HG03039 (cell line): Measurements from ENCODE around the gene PCSK5.

ENCODE experiments used
- ATAC-seq: cut with Tn5 transposase; IDR thresholded peaks from one replicate; pipeline ENCODE4 v1.9.1; 2021; ENCODE audit warnings: mild to moderate bottlenecking, moderate library complexity; ENCODE audit not compliant: unreplicated experiment

Gene PCSK5

DNA sequence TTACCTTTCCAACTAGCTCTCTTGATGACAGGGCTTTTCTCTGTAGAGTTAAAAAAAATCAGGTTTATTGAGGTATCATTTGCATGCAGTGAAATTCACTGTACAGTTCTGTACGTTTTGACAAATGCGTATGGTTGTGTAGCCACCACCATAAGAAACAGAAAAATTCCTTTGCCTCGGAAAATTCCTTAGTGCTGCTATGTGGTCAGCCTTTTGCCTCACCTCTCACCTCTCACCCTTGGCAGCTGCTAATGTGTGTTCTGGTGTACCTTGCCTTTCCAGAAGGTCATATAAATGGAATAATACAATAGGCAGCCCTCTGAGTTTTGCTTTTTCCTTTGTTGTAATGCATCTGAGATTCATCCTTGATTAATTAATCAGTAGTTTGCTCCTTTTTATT is 28.4 kb downstream of the PCSK5 start:
- no peak for ATAC-seq

DNA sequence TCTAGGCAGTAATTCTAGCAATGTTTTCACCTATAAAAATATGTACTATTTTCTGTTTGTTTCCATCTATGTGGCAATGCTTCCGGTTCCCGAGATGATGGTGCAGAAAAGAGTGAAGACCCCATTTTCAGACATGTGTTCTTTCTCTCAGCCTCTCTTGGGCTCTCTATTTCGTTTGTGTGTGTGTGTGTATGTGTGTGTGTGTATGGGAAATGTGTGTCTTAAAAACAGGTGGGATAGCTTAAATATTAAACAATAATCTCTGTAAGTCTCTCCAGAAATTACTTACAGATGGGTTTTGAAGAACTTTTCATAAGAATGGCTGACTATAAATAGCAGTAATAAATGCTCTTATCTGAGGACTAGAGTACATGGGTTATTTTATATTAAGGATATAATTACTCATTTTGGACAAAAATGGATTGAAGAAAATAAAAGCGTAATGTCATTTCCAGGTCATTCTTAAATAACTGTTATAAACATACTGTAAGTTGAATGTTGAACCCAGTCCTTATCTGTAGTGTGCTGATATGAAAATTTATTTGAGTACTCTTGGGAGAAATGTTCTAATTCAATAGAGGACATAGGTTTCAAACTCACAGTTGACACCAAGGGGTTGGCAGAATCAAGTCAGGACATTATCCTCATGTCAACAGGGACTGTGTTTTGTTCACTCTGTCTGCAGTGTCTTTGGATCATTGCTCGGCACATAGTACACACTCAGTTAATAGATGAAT is 31.1 kb downstream of the PCSK5 start:
- ATAC-seq, result no peak

DNA sequence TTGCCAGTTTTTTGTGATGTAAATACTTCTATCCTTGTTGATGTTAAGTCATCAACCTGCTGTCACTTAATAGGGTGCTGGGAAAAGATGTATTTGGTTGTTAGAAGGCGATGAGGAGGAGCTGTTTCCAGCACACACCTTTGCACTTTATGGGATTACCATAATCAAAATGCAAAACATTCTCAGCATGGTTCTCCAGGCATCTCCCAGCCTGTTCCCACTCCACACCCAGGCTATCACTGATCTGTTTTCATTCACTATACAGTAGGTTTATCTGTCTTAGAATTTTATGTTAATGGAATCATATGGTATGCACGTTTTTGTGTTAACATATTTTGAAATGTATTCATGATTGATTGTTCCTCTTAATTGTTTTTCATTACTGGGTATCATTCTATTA is 35.9 kb downstream of the PCSK5 start:
- ATAC-seq, result no peak

DNA sequence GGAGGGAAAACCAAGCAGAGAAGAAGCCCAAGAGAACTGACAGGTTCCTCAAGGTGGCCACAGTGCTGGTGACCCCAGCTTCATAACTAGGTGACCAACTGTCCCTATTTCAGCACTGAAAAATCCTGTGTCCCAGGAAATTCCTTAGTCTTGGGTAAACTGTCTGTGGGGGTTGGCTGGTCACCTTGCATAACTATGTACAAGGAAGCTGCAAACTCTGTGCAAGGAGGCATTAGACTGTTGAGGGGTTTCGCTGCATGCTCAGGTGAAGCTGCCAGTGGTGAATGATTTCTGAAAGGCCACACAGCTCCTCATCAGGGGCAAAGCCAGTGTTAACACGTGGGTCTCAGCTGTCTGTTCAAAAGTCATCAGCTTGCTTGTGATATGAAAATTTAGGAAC is 36.9 kb downstream of the PCSK5 start:
- no peak for ATAC-seq

DNA sequence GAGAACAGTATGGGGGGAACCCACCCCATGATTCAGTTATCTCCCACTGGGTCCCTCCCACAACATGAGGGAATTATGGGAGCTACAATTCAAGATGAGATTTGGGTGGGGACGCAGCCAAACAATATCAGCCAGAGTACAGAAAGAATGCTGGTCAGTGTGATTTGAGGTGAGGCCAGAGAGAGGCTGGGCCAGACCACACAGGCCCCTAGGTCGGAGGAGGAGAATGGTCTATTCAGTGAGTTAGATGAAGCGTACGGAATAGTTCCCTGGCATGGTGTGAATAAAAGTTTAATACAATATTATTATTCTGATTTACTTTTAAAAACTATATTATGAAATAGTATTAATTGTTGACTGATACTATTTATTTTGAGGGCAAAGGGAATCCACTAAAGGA is 39.7 kb downstream of the PCSK5 start:
- no peak for ATAC-seq

DNA sequence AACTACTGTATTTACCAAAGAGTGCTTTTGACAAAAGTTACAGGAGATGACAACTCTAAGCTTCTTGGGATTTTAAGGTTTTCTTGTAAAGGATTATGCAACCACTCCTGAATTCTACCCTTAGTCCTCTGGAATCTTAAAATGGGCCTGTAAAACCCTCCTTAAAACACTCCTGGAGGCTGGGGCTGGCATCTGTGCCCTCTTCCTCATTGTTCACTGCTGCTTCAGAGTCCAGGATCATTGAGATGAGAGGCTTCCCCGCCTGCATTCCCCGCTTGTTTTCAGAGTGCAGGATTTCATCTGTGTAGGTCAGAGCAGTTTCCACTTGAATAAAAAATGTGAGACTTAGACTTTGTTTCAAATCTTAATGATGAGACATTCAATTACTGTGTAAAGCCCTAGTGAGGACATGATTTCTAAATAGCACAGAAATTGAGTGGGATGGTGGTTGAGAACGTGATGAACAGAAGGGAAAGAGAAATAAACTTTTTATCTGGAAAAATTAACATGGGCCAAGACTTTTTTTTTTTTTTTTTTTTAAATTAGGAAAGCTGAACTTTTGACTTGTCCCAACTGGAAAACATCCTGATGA is 40.4 kb downstream of the PCSK5 start:
- ATAC-seq, result no peak

DNA sequence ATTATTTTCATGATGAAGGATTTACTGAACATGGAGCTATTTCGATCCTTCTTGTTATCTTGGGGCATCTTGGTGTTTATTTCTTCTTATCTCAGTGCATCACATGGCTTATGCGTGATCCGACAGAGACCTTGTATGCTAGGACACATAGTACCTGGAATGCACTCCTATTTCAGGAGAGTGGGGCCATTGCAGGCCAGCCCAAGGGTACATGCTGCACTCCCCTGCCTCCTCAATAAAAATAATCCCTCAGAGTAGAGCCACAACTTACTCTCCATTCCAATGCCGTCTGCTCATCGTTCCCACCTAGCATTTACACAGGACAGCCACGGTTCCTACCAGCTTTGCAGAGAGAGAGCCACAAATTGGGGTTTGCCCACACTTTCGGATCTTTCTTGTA is 43.5 kb downstream of the PCSK5 start:
- no peak for ATAC-seq

DNA sequence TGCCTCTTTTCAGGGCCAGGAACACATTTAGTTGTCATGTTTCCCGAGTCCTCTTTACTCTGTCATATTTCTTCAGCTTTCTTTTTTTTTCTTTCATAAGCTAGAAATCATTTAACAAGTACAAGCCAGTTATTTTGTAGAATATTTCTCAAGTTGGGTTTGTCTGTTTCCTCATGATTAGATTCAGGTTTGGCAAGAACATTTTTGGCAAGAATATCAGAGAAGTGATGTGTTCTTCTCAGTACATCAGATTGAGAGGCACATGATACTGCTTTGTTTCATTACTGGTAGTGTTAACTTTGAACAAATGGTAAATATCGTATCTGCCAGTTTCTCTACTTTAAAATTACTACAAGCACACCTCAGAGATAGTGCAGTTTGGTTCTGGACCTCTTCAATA is 45.1 kb downstream of the PCSK5 start:
- no peak for ATAC-seq

DNA sequence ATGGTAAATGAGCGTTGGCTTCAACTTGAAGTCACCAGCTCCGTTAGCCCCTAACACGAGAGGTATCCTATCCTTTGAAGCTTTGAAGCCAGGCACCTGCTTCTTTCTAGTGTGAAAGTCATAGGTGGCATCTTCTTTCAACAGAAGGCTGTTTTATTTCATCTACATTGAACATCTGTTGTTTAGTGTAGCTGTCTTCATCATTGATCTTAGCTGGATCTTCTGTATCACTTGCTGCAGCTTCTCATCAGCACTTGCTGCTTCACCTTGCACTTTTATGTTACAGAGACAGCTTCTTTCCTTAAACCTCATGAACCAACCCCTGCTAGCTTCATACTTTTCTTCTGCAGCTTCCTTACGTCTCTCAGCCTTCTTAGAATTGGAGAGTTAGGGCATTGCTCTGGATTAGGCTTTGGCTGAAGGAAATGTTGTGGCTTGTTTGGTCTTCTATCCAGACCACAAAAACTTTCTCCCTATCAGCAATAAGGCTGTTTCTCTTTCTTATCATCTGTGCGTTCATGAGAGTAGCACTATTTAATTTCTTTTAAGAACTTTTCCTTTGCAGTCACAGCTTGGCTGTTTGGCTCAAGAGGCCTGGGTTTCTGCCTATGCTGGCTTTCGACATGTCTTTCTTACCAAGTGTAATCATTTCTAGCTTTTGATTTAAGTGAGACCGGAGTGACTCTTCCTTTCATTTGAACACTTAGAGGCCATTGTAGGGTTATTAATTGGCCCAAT is 47.2 kb downstream of the PCSK5 start:
- ATAC-seq, result no peak

DNA sequence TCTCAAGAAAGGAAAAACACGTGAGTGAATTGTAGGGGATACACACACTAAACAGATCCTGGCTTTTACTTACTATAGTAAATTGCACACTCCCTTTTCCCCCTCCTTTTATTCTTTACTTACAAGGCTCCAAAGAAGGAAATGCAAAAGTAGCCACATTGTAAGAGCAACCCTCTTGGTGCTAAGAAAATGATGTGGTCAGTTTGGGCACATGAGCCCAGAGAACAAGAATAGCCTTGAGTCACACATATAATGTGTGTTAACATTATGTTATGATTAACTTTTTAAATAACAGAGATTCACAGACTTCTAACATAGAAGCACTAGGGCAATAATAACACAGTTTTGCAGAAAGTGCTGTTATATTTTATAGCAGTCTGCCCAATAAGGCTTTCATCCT is 48.5 kb downstream of the PCSK5 start:
- no peak for ATAC-seq

DNA sequence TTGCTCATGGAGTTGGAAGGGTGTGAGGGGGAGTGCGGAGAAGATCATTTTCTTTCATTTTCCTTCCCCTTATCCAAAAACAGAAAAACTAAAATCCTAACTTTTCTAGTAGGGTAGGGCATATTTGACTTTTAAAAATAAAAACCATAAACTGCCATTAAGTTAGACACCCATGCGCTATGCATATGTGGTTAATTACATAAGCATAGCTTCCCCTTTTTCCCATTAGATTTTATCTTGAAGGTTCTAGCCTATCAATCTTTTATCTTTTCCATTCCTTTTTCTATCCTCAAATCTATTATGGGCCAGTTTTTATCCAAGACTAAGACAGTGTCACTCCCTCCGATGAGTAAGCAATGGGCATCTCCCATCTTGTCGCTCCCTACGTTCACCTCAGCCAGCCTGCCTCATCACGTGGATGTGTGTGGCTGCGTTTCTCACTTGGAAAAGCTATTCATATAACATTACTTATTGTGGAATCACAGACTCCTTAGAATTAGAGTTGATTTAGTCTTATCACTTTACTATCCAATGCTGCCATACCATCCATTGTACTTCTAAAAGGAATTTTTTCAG is 49.2 kb downstream of the PCSK5 start:
- no peak for ATAC-seq

DNA sequence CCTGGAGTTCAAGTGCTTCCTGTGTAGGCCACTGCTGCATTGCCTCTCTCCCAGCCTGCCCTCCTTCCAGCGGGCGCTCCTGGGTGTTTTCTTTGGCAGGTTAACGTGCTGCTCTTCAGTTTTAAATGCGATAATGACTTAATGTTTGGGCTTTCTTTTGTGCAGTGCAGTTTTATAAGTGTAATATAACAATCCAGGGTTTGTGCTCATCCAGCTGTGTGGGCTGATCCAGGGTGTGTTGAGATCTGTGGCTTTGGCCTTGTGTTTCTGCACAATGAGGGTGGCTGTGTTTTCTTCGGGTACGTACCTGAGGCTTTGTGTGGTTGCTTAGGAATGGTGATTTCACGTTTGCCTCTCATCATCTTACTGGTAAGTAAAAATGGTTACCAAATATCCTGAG is 50.6 kb downstream of the PCSK5 start:
- no peak for ATAC-seq

DNA sequence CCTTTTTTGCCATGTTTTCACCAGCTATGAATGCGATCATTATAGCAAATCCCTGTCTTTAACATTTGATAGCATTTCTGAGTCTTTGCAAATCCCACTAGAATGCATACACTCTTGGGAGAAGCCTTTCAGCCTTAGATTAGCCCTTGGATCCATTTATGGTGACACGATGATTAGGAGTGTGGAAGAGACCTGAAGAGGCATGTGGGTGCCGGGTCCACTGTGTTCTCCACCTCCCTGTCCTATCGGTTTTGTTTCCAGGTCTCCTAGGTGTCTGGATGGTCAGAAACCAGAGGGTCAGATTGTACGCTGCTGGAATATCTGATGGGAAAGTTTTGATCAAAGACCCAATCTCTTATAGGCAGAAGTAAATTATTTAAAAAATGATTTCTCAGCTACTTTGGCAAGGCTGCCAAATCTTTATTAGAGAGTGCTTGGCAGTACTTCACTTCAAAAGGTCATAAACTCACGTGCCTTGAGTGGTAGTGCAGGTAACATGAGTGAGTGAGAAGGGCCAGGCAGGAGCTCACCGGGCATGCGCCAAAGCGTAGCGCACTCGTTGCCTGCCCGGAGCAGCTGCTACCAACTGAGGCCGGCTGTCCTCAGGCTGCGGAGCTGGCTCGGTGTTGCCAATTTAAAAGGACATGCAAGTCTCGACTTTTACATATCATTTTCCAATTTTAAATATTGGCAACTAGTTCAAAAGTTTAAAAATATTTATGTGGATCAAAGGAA is 51.3 kb downstream of the PCSK5 start:
- no peak for ATAC-seq

DNA sequence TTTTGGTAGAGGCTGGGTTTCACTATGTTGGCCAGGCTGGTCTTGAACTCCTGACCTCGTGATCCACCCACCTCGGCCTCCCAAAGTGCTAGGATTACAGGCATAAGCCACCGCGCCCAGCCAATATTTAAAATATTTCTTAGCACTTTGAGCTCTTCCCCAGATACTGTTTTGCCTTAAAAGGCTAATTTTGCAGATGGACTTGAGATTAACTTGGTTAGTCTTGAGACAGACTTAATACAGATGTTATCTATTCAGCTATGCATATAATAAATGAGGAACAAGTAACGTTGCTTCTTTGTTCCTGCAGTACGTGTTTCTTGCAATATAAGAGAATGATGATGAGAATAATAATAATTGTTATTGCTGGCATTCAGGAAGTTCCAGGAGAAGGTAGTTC is 56.3 kb downstream of the PCSK5 start:
- ATAC-seq, result no peak

DNA sequence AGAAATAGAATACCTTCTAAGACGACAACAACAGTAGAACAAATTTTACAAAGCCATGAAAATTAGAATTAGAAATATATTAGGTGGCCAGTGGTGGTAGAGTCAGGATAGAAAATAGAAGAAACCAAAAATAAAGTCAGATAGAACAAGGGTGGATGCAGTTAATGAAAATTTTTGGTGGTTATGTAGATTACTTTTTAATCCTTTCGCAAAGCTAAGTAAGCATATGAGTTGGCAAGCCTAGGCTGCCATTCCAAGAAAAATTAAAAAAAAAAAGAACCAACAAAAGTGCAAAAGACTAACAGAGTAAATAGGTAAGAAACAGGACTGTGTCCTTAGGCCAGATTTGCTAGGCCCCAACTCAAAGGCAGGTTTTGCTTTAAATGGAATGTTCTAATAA is 56.8 kb downstream of the PCSK5 start:
- ATAC-seq, result no peak

DNA sequence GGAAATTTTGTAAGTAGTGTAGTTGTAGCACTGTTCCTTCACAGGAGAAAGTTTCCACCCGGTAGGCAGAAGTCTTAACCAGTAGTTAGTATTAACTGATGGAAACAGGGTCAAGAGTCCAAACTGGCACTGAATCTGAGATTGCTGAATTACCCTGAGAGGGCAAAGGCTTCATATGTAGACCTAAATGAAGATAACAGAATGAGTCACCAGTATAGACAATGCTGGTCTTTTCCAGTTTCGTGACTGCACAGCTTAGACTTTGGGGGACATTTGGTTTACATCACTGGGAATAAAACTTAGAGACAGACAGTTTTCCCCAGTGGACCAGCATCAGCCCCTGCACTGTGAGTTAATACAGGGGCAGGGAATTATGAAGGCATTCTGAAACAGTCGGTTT is 60.5 kb downstream of the PCSK5 start:
- ATAC-seq, result no peak

DNA sequence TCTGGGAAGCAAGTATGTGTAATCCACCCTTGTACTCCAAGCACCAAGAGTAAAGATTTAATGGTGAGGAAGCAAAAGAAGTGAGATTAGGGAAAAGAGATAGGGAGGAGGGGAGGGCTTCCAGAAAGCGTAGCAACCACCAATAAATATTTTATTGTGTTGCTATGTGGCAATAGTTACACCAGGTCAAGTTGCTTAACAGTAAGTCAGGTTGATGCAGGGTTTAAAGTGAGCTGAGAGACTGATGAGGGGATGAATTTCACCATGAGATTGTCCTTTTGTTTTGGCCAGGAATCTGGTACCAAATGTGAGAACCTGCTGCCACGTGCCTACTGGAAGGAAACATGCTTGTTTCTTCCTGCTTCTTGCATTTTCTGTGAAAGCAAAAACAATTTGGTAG is 62.7 kb downstream of the PCSK5 start:
- no peak for ATAC-seq

DNA sequence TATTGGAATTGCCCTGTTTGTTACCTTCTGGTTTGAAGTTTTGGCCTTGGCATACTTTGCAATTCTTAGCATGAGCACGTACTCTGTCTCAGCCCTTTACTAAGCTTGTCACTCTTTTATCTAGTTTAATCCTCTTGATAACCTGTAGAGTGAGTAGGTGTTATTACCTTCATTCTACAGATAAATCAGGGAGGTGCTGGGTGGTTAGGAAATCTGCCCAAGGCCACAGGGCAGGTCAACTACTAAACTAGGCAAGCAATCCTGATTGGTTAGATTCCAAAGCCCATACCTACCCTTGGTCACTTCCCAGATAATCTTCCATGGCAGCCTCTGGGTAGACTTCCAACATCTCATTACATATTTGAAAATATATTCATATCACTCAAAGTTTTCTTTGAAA is 65.7 kb downstream of the PCSK5 start:
- ATAC-seq, result no peak

DNA sequence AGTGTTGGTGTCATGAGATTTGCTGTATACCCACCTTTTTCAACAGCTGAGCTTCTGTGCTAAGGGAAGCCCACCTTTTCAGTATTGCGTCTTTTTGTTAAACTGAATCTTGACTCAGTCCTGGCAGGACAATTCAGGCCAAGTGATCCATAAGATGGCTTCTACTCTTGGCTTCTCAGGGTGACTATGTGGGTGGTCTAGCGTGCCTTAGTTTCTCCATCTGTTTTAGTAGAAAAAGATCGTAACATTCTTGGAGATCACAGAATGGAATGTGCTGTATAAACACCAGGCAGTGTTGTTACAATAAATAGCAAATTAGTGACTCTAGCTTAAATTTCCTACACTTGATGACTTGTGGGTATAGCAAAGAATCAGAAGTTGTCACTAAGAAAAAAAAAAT is 66.6 kb downstream of the PCSK5 start:
- ATAC-seq, result no peak

DNA sequence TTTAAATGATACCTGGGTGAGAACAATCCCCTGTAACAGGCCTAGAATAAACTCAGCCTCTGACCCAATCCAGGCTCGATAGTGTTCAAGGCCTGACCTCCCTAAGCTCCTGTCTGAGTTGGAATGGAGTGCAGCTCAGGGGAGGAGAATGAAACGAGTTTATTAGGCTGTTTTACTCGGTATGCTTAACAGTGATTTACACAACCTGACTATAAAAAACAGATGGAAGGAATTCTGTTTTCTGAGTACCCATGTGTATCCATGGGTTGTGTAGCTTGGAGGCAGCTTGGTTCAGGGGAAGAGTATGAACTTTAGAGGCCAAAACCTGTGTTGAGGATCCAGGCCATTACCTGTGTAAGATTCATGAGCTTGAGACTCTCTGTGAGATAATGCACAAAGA is 67.8 kb downstream of the PCSK5 start:
- no peak for ATAC-seq

DNA sequence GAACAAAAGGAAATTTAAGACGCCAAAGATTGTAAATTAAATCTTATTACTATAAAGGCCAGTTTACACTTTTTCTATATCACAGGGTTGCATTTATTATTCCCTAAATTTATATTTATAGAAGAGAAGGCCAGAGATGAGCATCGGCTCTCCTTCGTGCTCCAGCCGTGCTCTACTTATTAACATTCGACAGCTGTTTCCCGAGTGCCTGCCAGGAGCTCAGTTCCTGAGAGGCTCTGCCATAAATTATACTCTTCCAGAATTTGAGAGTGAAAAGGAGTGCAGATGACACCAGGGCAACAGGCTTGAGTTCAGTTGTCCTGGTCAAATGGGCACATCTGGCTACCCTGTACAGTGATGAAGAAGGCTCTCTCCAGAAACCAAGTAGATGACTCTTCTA is 70.1 kb downstream of the PCSK5 start:
- no peak for ATAC-seq
